K562 (cell line): Measurements from ENCODE around the gene BDNF. TPM values are rescaled to one million over a fixed set of nuclear protein-coding genes. Genes with fewer than 3 reads are reported as not detected.
"Not testable (repeated sequence)": the region's sequence is repeated elsewhere in the genome, so short reads cannot be mapped to it uniquely, and the experiment has no call there.

Experiments used
- ATAC-seq: fragments of 200-7000 bp; cut with Tn5 transposase; 3 replicates; pipeline ENCODE4 v1.9.1; 2020; ENCODE audit warnings: moderate library complexity
- BruUV-seq: library from RNA; stranded (reverse); fragments of 400-500 nt; replicated peaks from 2 replicates; lab custom pipeline; 2021; lab: Mats Ljungman, UMichigan
- CTCF ChIA-PET: fragments of 300-600 bp; formaldehyde crosslinking; extraction: SDS; loops from one replicate; lab custom pipeline; 2021; ENCODE audit warnings: low intra/inter-chr PET ratio; lab: Yijun Ruan, JAX
- POLR2A ChIA-PET: fragments of 300-600, 350-650 bp; sonication (Branson Sonifier 250); formaldehyde crosslinking; extraction: SDS; loops from one replicate; lab custom pipeline; 2021; ENCODE audit warnings: antibody characterized with exemption, inconsistent platforms; lab: Yijun Ruan, JAX
- DNase-seq, 4 experiments: peaks; one replicate each; pipeline versions ENCODE4 v3.0.0 to v3.0.0-alpha.2; 2011 to 2018; ENCODE audit warnings: low spot score in 3 of 4, mixed read lengths in 3 of 4; ENCODE audit errors: extremely low read depth in 1 of 4
- FAIRE-seq: peaks from 2 replicates; lab custom pipeline; 2011; peaks lifted over from hg19 to GRCh38; lab: Jason Lieb, UNC
- H2AFZ ChIP-seq: 2 replicates; pipeline ENCODE4 v1.6.0; 2011; ENCODE audit warnings: low read depth, low read length, control low read depth, inconsistent platforms
- H3K27ac ChIP-seq: fragments of 200-600 bp; 3 replicates; pipeline ENCODE4 v1.8.0; 2011; ENCODE audit warnings: low read depth, mild to moderate bottlenecking, control low read depth, inconsistent platforms, low read length, moderate library complexity, mixed read lengths; ENCODE audit errors: extremely low read depth
- H3K27me3 ChIP-seq, 2 experiments: fragments of 300-600 bp in 1 of 2; 2 replicates in 1 of 2; 3 replicates in 1 of 2; pipeline versions ENCODE4 v1.6.0 to v1.8.0; 2011; ENCODE audit warnings: inconsistent platforms in 2 of 2, low read length in 2 of 2, mild to moderate bottlenecking in 1 of 2, mixed read lengths in 1 of 2, moderate library complexity in 1 of 2; ENCODE audit not compliant: control insufficient read depth in 2 of 2, insufficient read depth in 2 of 2
- H3K36me3 ChIP-seq: fragments of 300-600 bp; 3 replicates; pipeline ENCODE4 v1.8.0; 2011; ENCODE audit warnings: mild to moderate bottlenecking, low read length, inconsistent platforms; ENCODE audit not compliant: control insufficient read depth, insufficient read depth
- H3K4me1 ChIP-seq, 2 experiments: fragments of 200-600 bp in 1 of 2; replicated peaks in 1 of 2; 2 replicates in 1 of 2; 3 replicates in 1 of 2; pipeline versions ENCODE4 v1.5.1 to v1.8.0; 2011; ENCODE audit warnings: inconsistent platforms in 2 of 2, low read length in 2 of 2, mild to moderate bottlenecking in 1 of 2, mixed read lengths in 1 of 2, moderate library complexity in 1 of 2; ENCODE audit not compliant: control insufficient read depth in 2 of 2, insufficient read depth in 2 of 2
- H3K4me2 ChIP-seq: 2 replicates; pipeline ENCODE4 v1.6.1; 2011; ENCODE audit warnings: low read length, control low read depth, inconsistent platforms, mixed read lengths; ENCODE audit not compliant: insufficient read depth
- H3K4me3 ChIP-seq: fragments of 200-600 bp; sonication (generic), shearing (Covaris generic); 2 replicates; pipeline ENCODE4 v1.5.1; 2016; ENCODE audit warnings: control low read depth, inconsistent platforms
- H3K79me2 ChIP-seq: fragments of 200-600 bp; 3 replicates; pipeline ENCODE4 v1.8.0; 2011; ENCODE audit warnings: low read length, inconsistent platforms; ENCODE audit not compliant: control insufficient read depth, insufficient read depth
- H3K9ac ChIP-seq, 2 experiments: 2 replicates each; pipeline versions ENCODE4 v1.6.0 to v1.6.1; 2011; ENCODE audit warnings: low read depth in 2 of 2, low read length in 2 of 2, control low read depth in 1 of 2, inconsistent platforms in 1 of 2, mild to moderate bottlenecking in 1 of 2, mixed read lengths in 1 of 2; ENCODE audit not compliant: insufficient read depth in 1 of 2
- H3K9me1 ChIP-seq: one replicate; pipeline ENCODE4 v1.6.0; 2011; ENCODE audit warnings: inconsistent platforms, mild to moderate bottlenecking, low read length, moderate library complexity; ENCODE audit not compliant: control insufficient read depth, insufficient read depth
- H3K9me3 ChIP-seq: replicated peaks from 2 replicates; pipeline ENCODE4 v1.5.1; 2011; ENCODE audit warnings: low read depth, low read length, inconsistent platforms; ENCODE audit not compliant: control insufficient read depth, insufficient read depth
- H4K20me1 ChIP-seq: replicated peaks from 2 replicates; pipeline ENCODE4 v1.6.1; 2011; ENCODE audit warnings: low read length, inconsistent platforms, mixed read lengths; ENCODE audit not compliant: control insufficient read depth, insufficient read depth
- CREB1 ChIP-seq, 2 experiments: sonication (generic) in 1 of 2; formaldehyde crosslinking in 1 of 2; IDR thresholded peaks; 2 replicates each; pipeline versions ENCODE4 v1.6.1 to v1.8.0; 2012 to 2022; ENCODE audit warnings: inconsistent platforms in 1 of 2, mild to moderate bottlenecking in 1 of 2, missing genetic modification reagents in 1 of 2, moderate library complexity in 1 of 2
- ZBED1 ChIP-seq: IDR thresholded peaks from 2 replicates; pipeline ENCODE4 v1.6.1; 2014
- WGBS: fragments of 100-300 bp; shearing (Covaris generic); methylation state at CpG from one replicate; pipeline ENCODE4 v1.1.6; 2016; ENCODE audit warnings: low coverage, mixed read lengths; ENCODE audit not compliant: insufficient coverage; ENCODE audit errors: missing lambda C conversion rate; 5-methylcytosine and 5-hydroxymethylcytosine counted together
- in situ Hi-C: fragments of 300-500 bp; cut with MboI; formaldehyde crosslinking; loops from 4 replicates; pipeline ENCODE4 v1.15.0; 2018; ENCODE audit warnings: inconsistent platforms, mixed read lengths
- intact Hi-C: fragments of 100-400 bp; cut with micrococcal nuclease; formaldehyde crosslinking; loops from 2 replicates; pipeline ENCODE4 v1.14.2; 2022
- polyA plus RNA-seq, 8 experiments: library from polyadenylated mRNA; depleted of rRNA in 4 of 8; stranded (reverse) in 5 of 8; unstranded in 3 of 8; fragments of >200 nt; fragmentation: Nextera tagmentation in 2 of 8; fragmentation: Illumina TruSeq in 1 of 8; extraction: Ambion mirVana in 2 of 8; extraction: Trizol in 1 of 8; gene quantifications; 2 replicates each; pipeline versions ENCODE4 v1.2.1 to v1.2.3, GENCODE V29; 2011 to 2014; ENCODE audit warnings: inconsistent platforms in 1 of 8, missing spikeins in 1 of 8
- total RNA-seq, 7 experiments: library from RNA; depleted of rRNA in 6 of 7; stranded (reverse); fragments of >200 nt in 6 of 7; fragmentation: Illumina TruSeq in 2 of 7; extraction: Trizol in 2 of 7; gene quantifications; 2 replicates each; pipeline versions ENCODE4 v1.2.1 to v1.2.3, GENCODE V29; 2011 to 2021; ENCODE audit warnings: low replicate concordance in 1 of 7

BDNF gene
- total and polyA plus RNA-seq, 9 of the 15 experiments (the other 6 are each of a cell fraction or from before 2014, with no cell fraction given): 0.04 TPM; not detected in 8

- H2AFZ ChIP-seq, H3K79me2 ChIP-seq, in situ Hi-C loops, H3K9me3 ChIP-seq, H3K36me3 ChIP-seq, DNase-seq, intact Hi-C loops, H3K27ac ChIP-seq, H3K9ac ChIP-seq, H3K4me2 ChIP-seq, FAIRE-seq, H4K20me1 ChIP-seq, POLR2A ChIA-PET, H3K4me3 ChIP-seq, ATAC-seq, H3K27me3 ChIP-seq, BruUV-seq, H3K9me1 ChIP-seq, H3K4me1 ChIP-seq, CTCF ChIA-PET: not testable (repeated sequence)
- 4% methylated on average over 7 of the region's 7 CpGs for WGBS
These were observed 31.5 kb upstream of the BDNF start for GRCh38 chr11:27731803-27732202.

DNA sequence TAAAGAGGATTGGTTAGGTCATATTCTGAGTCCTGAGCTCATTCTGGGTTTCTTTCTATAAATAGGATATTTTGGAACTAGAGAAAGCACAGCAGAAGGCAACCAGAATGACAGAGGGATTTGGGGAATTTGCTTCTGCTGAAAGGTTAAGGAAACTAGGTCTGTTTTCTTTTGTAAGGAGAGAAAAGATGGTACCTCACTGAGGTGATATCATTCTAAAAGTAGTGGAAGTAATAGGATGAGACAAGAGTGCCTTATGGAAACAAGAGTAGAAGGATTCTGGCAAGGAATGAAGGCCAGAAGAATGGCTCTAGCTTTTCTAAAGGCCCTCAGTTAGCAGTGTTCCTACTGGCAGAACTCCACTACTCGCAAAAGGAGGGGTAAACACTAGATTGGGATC is 26.7 kb upstream of the BDNF start:
- ATAC-seq (no peak), FAIRE-seq (no peak), DNase-seq (no peak)
- H3K79me2 ChIP-seq: no peaks in the 10 kb centered on the region
- H3K4me1 ChIP-seq: peaks cover 0 to 3% of the 10 kb centered on the region in 2 experiments; a peak in 1 of 5 replicates
- H3K27ac ChIP-seq: no peak overlapping the region
- H3K9me1 ChIP-seq: no peaks in the 10 kb centered on the region
- H3K4me2 ChIP-seq: no peak overlapping the region
- BruUV-seq: no TSS peak
- TF ChIP-seq CREB1 (IDR thresholded peaks at IDR 0.05) (no peak), CREB1 (CRISPR knock-in tag; IDR thresholded peaks at IDR 0.05) (no peak), ZBED1 (no peak)
- CTCF ChIA-PET: no interaction called here
- no peak overlapping the region for H3K9ac ChIP-seq
- H4K20me1 ChIP-seq: no peaks in the 10 kb centered on the region
- in situ Hi-C loops: no loop called here
- H2AFZ ChIP-seq: no peak overlapping the region
- POLR2A ChIA-PET: no interaction called here
- intact Hi-C loops: no loop called here
- no peaks in the 10 kb centered on the region for H3K9me3 ChIP-seq
- H3K36me3 ChIP-seq: no peaks in the 10 kb centered on the region
- 0% methylated on average over 1 of the region's 1 CpG for WGBS
- H3K4me3 ChIP-seq: no peak overlapping the region
- no peaks in the 10 kb centered on the region for H3K27me3 ChIP-seq
